BJ (cell line): ENCODE measurements around the gene ENTPD2. TPM values are rescaled to one million over a fixed set of nuclear protein-coding genes. Genes with fewer than 3 reads are reported as not detected.

Experiments used
- CTCF ChIA-PET: fragments of 350-600 bp; formaldehyde crosslinking; extraction: SDS; loops from one replicate; lab custom pipeline; 2021; ENCODE audit warnings: antibody characterized with exemption, inconsistent platforms; lab: Yijun Ruan, JAX
- POLR2A ChIA-PET: fragments of 300-600 bp; sonication (Branson Sonifier 250); formaldehyde crosslinking; extraction: SDS; loops from one replicate; lab custom pipeline; 2021; ENCODE audit warnings: antibody characterized with exemption; lab: Charles Lee
- DNase-seq: peaks from one replicate; pipeline ENCODE4 v3.0.0-alpha.2; 2011; ENCODE audit warnings: low read depth
- H3K27me3 ChIP-seq: 2 replicates; pipeline ENCODE4 v1.6.0; 2011; ENCODE audit warnings: low read length; ENCODE audit not compliant: control insufficient read depth, insufficient read depth
- H3K36me3 ChIP-seq: 2 replicates; pipeline ENCODE4 v1.5.1; 2011; ENCODE audit warnings: low read length; ENCODE audit not compliant: control insufficient read depth, insufficient read depth
- H3K4me3 ChIP-seq: 2 replicates; pipeline ENCODE4 v1.5.1; 2011; ENCODE audit warnings: low read depth, mild to moderate bottlenecking, control low read depth, low read length
- CTCF ChIP-seq: IDR thresholded peaks from 2 replicates; pipeline ENCODE4 v1.5.1; 2011; ENCODE audit warnings: low read depth, mild to moderate bottlenecking, control low read depth, inconsistent platforms, low read length, moderate library complexity; ENCODE audit not compliant: insufficient read depth
- polyA plus RNA-seq: library from polyadenylated mRNA; depleted of rRNA; stranded (reverse); fragments of >200 nt; gene quantifications from 2 replicates; pipeline ENCODE4 v1.2.3, GENCODE V29; 2011

ENTPD2 gene
- polyA plus RNA-seq, 1 experiment = not detected

GRCh38 chr9:137083394-137084004 lies 29.6 kb upstream of the ENTPD2 start:
- Histone ChIP-seq H3K36me3 (peaks cover 29% of the 10 kb centered on the region), H3K27me3 (no peaks in the 10 kb centered on the region), H3K4me3 (no peak overlapping the region)
- peak; percentile 80 for DNase-seq
- no peak for TF ChIP-seq CTCF
- ChIA-PET POLR2A (no interaction called here), CTCF (interaction anchor here (0.6 to 1.7 kb wide), 7 partner anchors 12 to 213 kb away, joined by 3 to 9 read pairs (median 4); partner anchors contain the start of genes RNF224 and SAPCD2)

GRCh38 chr9:137082925-137083290 lies 29.0 kb upstream of the ENTPD2 start:
- CTCF ChIA-PET = interaction anchor here (0.9 to 1.7 kb wide), 4 partner anchors 11 to 145 kb away, joined by 3 to 9 read pairs (median 4); partner anchors contain the start of gene RNF224
- TF ChIP-seq CTCF = no peak
- Histone ChIP-seq H3K36me3 (peaks cover 29% of the 10 kb centered on the region), H3K27me3 (no peaks in the 10 kb centered on the region), H3K4me3 (no peak overlapping the region)
- POLR2A ChIA-PET = no interaction called here
- no peak for DNase-seq

- no peak for TF ChIP-seq CTCF
- H3K27me3 ChIP-seq = no peaks in the 10 kb centered on the region
- H3K36me3 ChIP-seq = peaks cover 29% of the 10 kb centered on the region
- ChIA-PET CTCF (interaction anchor here (0.9 to 7.7 kb wide), 3 partner anchors 10 to 18 kb away, joined by 4 to 69 read pairs (median 9); no protein-coding TSS in a partner anchor), POLR2A (no interaction called here)
- no peak for DNase-seq
- no peak overlapping the region for H3K4me3 ChIP-seq
Measured at GRCh38 chr9:137082222-137082924, 28.5 kb upstream of the ENTPD2 start.

- Histone ChIP-seq H3K27me3 (no peaks in the 10 kb centered on the region), H3K4me3 (no peak overlapping the region), H3K36me3 (peaks cover 29% of the 10 kb centered on the region)
- ChIA-PET CTCF (interaction anchor here (0.6 to 7.7 kb wide), 3 partner anchors 14 to 295 kb away, joined by 3 to 69 read pairs (median 3); no protein-coding TSS in a partner anchor), POLR2A (no interaction called here)
- DNase-seq = no peak
- TF ChIP-seq CTCF = no peak
Measured at GRCh38 chr9:137080260-137081122, 26.6 kb upstream of the ENTPD2 start.
